H1 (cell line): ENCODE data around the gene RWDD4. TPM values are rescaled to one million over a fixed set of nuclear protein-coding genes. Genes with fewer than 3 reads are reported as not detected.
A peak's percentile ranks its signal among the peaks of the same experiment; 100 is the strongest.

ENCODE experiments used
- CTCF ChIA-PET: fragments of 300-600 bp; sonication (Branson Sonifier 250); formaldehyde crosslinking; loops from one replicate; lab custom pipeline; 2021; ENCODE audit not compliant: partially characterized antibody; lab: Charles Lee
- POLR2A ChIA-PET: fragments of 300-600 bp; sonication (Branson Sonifier 250); formaldehyde crosslinking; loops from one replicate; lab custom pipeline; 2021; ENCODE audit warnings: inconsistent platforms; ENCODE audit not compliant: partially characterized antibody; lab: Charles Lee
- DNase-seq, 2 experiments: peaks; one replicate each; pipeline versions ENCODE4 v3.0.0 to v3.0.0-alpha.2; 2010 to 2022; ENCODE audit warnings: low spot score in 2 of 2, low read depth in 1 of 2, mixed read lengths in 1 of 2
- FAIRE-seq: peaks from 2 replicates; lab custom pipeline; 2011; peaks lifted over from hg19 to GRCh38; lab: Jason Lieb, UNC
- H2AFZ ChIP-seq: 2 replicates; pipeline ENCODE4 v1.8.1; 2012; ENCODE audit warnings: low read length, inconsistent platforms
- H2AK5ac ChIP-seq: 2 replicates; pipeline ENCODE4 v1.6.1; 2013; ENCODE audit warnings: low read depth, low read length
- H2BK120ac ChIP-seq: replicated peaks from 2 replicates; pipeline ENCODE3; 2013; ENCODE audit warnings: low read depth, low read length, inconsistent platforms
- H2BK12ac ChIP-seq: 2 replicates; pipeline ENCODE4 v1.6.1; 2013; ENCODE audit warnings: low read depth, low read length
- H2BK15ac ChIP-seq: 2 replicates; pipeline ENCODE4 v1.6.1; 2013; ENCODE audit warnings: low read length
- H2BK20ac ChIP-seq: 2 replicates; pipeline ENCODE4 v1.6.1; 2013; ENCODE audit warnings: low read length
- H2BK5ac ChIP-seq: 2 replicates; pipeline ENCODE4 v1.6.1; 2013; ENCODE audit warnings: low read depth, low read length
- H3K14ac ChIP-seq: 2 replicates; pipeline ENCODE4 v1.6.1; 2013; ENCODE audit warnings: inconsistent platforms; ENCODE audit not compliant: insufficient read length
- H3K18ac ChIP-seq: 2 replicates; pipeline ENCODE4 v1.6.1; 2013; ENCODE audit warnings: low read length; ENCODE audit errors: extremely low read depth
- H3K23ac ChIP-seq: 2 replicates; pipeline ENCODE4 v1.6.1; 2013; ENCODE audit warnings: inconsistent platforms; ENCODE audit not compliant: insufficient read length
- H3K23me2 ChIP-seq: 2 replicates; pipeline ENCODE4 v1.6.1; 2013; ENCODE audit warnings: low read depth, low read length
- H3K27ac ChIP-seq: 2 replicates; pipeline ENCODE4 v1.6.1; 2011; ENCODE audit warnings: low read depth, low read length, inconsistent platforms
- H3K27me3 ChIP-seq, 4 experiments: replicated peaks in 1 of 4; 1 replicate in 1 of 4; 2 replicates in 3 of 4; pipeline versions ENCODE4 v1.6.1 to v1.8.1; 2011 to 2013; ENCODE audit warnings: low read length in 3 of 4, mild to moderate bottlenecking in 3 of 4, inconsistent platforms in 2 of 4, mixed read lengths in 2 of 4, moderate library complexity in 1 of 4; ENCODE audit not compliant: control insufficient read depth in 3 of 4, insufficient read depth in 3 of 4; ENCODE audit errors: extremely low read depth in 1 of 4
- H3K36me3 ChIP-seq, 4 experiments: 2 replicates each; pipeline versions ENCODE4 v1.6.1 to v1.8.1; 2011 to 2013; ENCODE audit warnings: mild to moderate bottlenecking in 4 of 4, low read length in 3 of 4, moderate library complexity in 2 of 4, control low read depth in 1 of 4, inconsistent platforms in 1 of 4; ENCODE audit not compliant: insufficient read depth in 4 of 4, control insufficient read depth in 2 of 4
- H3K4ac ChIP-seq: replicated peaks from 2 replicates; pipeline ENCODE3; 2013; ENCODE audit warnings: low read length, low read depth, mixed read lengths, inconsistent platforms; ENCODE audit not compliant: insufficient read length
- H3K4me1 ChIP-seq, 4 experiments: replicated peaks in 1 of 4; 1 replicate in 1 of 4; 2 replicates in 3 of 4; pipeline versions ENCODE4 v1.6.1 to v1.8.1; 2011 to 2013; ENCODE audit warnings: low read length in 3 of 4, inconsistent platforms in 2 of 4, mixed read lengths in 1 of 4; ENCODE audit not compliant: insufficient read depth in 4 of 4, control insufficient read depth in 3 of 4
- H3K4me2 ChIP-seq, 2 experiments: 2 replicates each; pipeline versions ENCODE4 v1.6.1 to v1.8.1; 2011 to 2013; ENCODE audit warnings: low read depth in 2 of 2, low read length in 2 of 2, control low read depth in 1 of 2, inconsistent platforms in 1 of 2, mild to moderate bottlenecking in 1 of 2; ENCODE audit not compliant: insufficient read depth in 1 of 2
- H3K4me3 ChIP-seq, 4 experiments: fragments of 200-600, 300-600 bp in 1 of 4; sonication (generic), shearing (Covaris generic), sonication (Bioruptor Twin) in 1 of 4; 2 replicates each; pipeline versions ENCODE4 v1.5.1 to v1.8.1; 2011 to 2016; ENCODE audit warnings: low read length in 4 of 4, low read depth in 3 of 4, control low read depth in 2 of 4, inconsistent platforms in 2 of 4, mild to moderate bottlenecking in 2 of 4, mixed read lengths in 1 of 4, moderate library complexity in 1 of 4; ENCODE audit not compliant: insufficient read depth in 2 of 4; ENCODE audit errors: extremely low read depth in 1 of 4
- H3K56ac ChIP-seq: replicated peaks from 2 replicates; pipeline ENCODE3; 2013; ENCODE audit warnings: low read depth, mild to moderate bottlenecking, mixed read lengths, low read length, inconsistent platforms; ENCODE audit not compliant: insufficient read length
- H3K79me1 ChIP-seq: 2 replicates; pipeline ENCODE4 v1.6.1; 2013; ENCODE audit warnings: low read depth, low read length, control low read depth
- H3K79me2 ChIP-seq, 2 experiments: 2 replicates each; pipeline versions ENCODE4 v1.6.1 to v1.8.1; 2012 to 2013; ENCODE audit warnings: low read length in 2 of 2, mild to moderate bottlenecking in 2 of 2, inconsistent platforms in 1 of 2; ENCODE audit not compliant: insufficient read depth in 2 of 2, control insufficient read depth in 1 of 2
- H3K9ac ChIP-seq, 4 experiments: replicated peaks in 1 of 4; 1 replicate in 1 of 4; 2 replicates in 3 of 4; pipeline versions ENCODE4 v1.6.1 to v1.8.1; 2011 to 2013; ENCODE audit warnings: low read depth in 3 of 4, low read length in 3 of 4, control low read depth in 2 of 4, mild to moderate bottlenecking in 2 of 4, moderate library complexity in 2 of 4, inconsistent platforms in 1 of 4; ENCODE audit errors: extremely low read depth in 1 of 4
- H3K9me3 ChIP-seq, 2 experiments: 2 replicates each; pipeline versions ENCODE4 v1.6.1 to v1.8.1; 2012 to 2013; ENCODE audit warnings: mild to moderate bottlenecking in 2 of 2, moderate library complexity in 2 of 2, control low read depth in 1 of 2, inconsistent platforms in 1 of 2, low read depth in 1 of 2, low read length in 1 of 2, mixed read lengths in 1 of 2; ENCODE audit not compliant: insufficient read depth in 2 of 2
- H4K20me1 ChIP-seq, 2 experiments: replicated peaks in 1 of 2; 2 replicates each; pipeline versions ENCODE3 to v1.8.1; 2011 to 2013; ENCODE audit warnings: inconsistent platforms in 2 of 2, low read length in 2 of 2, mild to moderate bottlenecking in 1 of 2; ENCODE audit not compliant: insufficient read depth in 2 of 2, control insufficient read depth in 1 of 2
- H4K5ac ChIP-seq: 2 replicates; pipeline ENCODE4 v1.6.1; 2013; ENCODE audit warnings: low read length, low read depth, mixed read lengths, inconsistent platforms; ENCODE audit not compliant: insufficient read length
- H4K8ac ChIP-seq: 2 replicates; pipeline ENCODE4 v1.8.0; 2013; ENCODE audit warnings: mild to moderate bottlenecking, moderate library complexity, low read length, inconsistent platforms; ENCODE audit not compliant: insufficient read depth; ENCODE audit errors: extremely low read depth
- H4K91ac ChIP-seq: replicated peaks from 2 replicates; pipeline ENCODE3; 2013; ENCODE audit warnings: low read length, mixed read lengths, inconsistent platforms; ENCODE audit not compliant: insufficient read length
- ASH2L ChIP-seq: fragments of 200-600, 300-600 bp; sonication (generic); IDR thresholded peaks from one replicate; pipeline ENCODE4 v1.7.1; 2017; ENCODE audit warnings: low read length
- EZH2 ChIP-seq: fragments of 200-600 bp; sonication (generic); IDR thresholded peaks from 2 replicates; pipeline ENCODE4 v1.7.1; 2012; ENCODE audit warnings: low read depth, mild to moderate bottlenecking, moderate library complexity, low read length, inconsistent platforms; ENCODE audit not compliant: severe bottlenecking
- FOSL1 ChIP-seq: IDR thresholded peaks from 2 replicates; pipeline ENCODE4 v1.6.1; 2011; ENCODE audit warnings: mild to moderate bottlenecking, low read depth, low read length, moderate library complexity; ENCODE audit not compliant: insufficient read depth
- HDAC6 ChIP-seq: IDR thresholded peaks from one replicate; pipeline ENCODE4 v1.7.1; 2012; ENCODE audit warnings: low read depth, mild to moderate bottlenecking, inconsistent platforms, low read length, moderate library complexity
- JUND ChIP-seq: IDR thresholded peaks from 2 replicates; pipeline ENCODE4 v1.6.1; 2011; ENCODE audit warnings: mild to moderate bottlenecking, improper control_type of control experiment, low read length
- KDM5A ChIP-seq: fragments of 200-600 bp; IDR thresholded peaks from 2 replicates; pipeline ENCODE4 v1.7.1; 2012; ENCODE audit warnings: mild to moderate bottlenecking, low read length, inconsistent platforms, mixed read lengths
- NRF1 ChIP-seq: IDR thresholded peaks from 2 replicates; pipeline ENCODE4 v1.6.1; 2011; ENCODE audit warnings: mild to moderate bottlenecking, low read depth, low read length, improper control_type of control experiment
- POLR2A ChIP-seq, 2 experiments: IDR thresholded peaks; 1 replicate in 1 of 2; 2 replicates in 1 of 2; pipeline ENCODE4 v1.6.1; 2011; ENCODE audit warnings: low read depth in 2 of 2, low read length in 2 of 2, mild to moderate bottlenecking in 2 of 2; ENCODE audit errors: control extremely low read depth in 1 of 2
- POLR2AphosphoS5 ChIP-seq: IDR thresholded peaks from 2 replicates; pipeline ENCODE4 v1.6.1; 2011; ENCODE audit warnings: low read depth, low read length
- SIN3A ChIP-seq, 2 experiments: IDR thresholded peaks in 1 of 2; conservative IDR thresholded peaks in 1 of 2; 2 replicates each; pipeline ENCODE4 v1.6.1; 2011 to 2012; ENCODE audit warnings: low read length in 2 of 2, improper control_type of control experiment in 1 of 2, low read depth in 1 of 2, mild to moderate bottlenecking in 1 of 2
- WGBS, 2 experiments: shearing (Covaris generic) in 1 of 2; methylation state at CpG; one replicate each; pipeline versions ENCODE4 v1.1.6 to v1.1.7; 2013 to 2015; ENCODE audit warnings: low lambda C conversion rate in 2 of 2, mixed read lengths in 2 of 2, inconsistent platforms in 1 of 2, low coverage in 1 of 2, missing lambda C conversion rate in 1 of 2; ENCODE audit not compliant: insufficient replicate concordance in 2 of 2, insufficient coverage in 1 of 2, insufficient read length in 1 of 2; ENCODE audit errors: extremely low coverage in 1 of 2, missing lambda C conversion rate in 1 of 2; 5-methylcytosine and 5-hydroxymethylcytosine counted together
- polyA plus RNA-seq, 7 experiments: library from polyadenylated mRNA; depleted of rRNA in 3 of 7; stranded (reverse) in 5 of 7; unstranded in 2 of 7; fragments of >200 nt in 5 of 7; fragments of 200-250 nt in 2 of 7; gene quantifications; 1 replicate in 5 of 7; 2 replicates in 1 of 7; 4 replicates in 1 of 7; pipeline versions ENCODE4 v1.2.1 to v1.2.3, GENCODE V29; 2011 to 2013; ENCODE audit warnings: missing spikeins in 2 of 7, mixed read lengths in 2 of 7
- total RNA-seq: library from RNA; stranded (reverse); fragmentation: NEBNext Ultra II Directional; extraction: Animal tissue kit (Norgen Biotek cat#: 25700); gene quantifications from 2 replicates; pipeline ENCODE4 v1.2.1, GENCODE V29; 2021

Gene RWDD4
- total and polyA plus RNA-seq, 2 of the 8 experiments (the other 6 are each of a cell fraction or from before 2014, with no cell fraction given) = 5.4 to 18.9 TPM

GRCh38 chr4:183657564-183657963, 1.4 kb downstream of the RWDD4 start:
- Histone ChIP-seq H3K4me1 (peaks cover 0 to 4% (median 0%) of the 10 kb centered on the region in 4 experiments; a peak in 3 of 7 replicates), H4K5ac (no peak overlapping the region), H3K23ac (no peak overlapping the region), H3K79me1 (0 out of 2 replicates have a peak, but pooled peaks cover 2% of the 10 kb centered on the region), H3K14ac (no peak overlapping the region), H4K8ac (no peak overlapping the region), H2BK15ac (no peak overlapping the region), H3K56ac (no peak overlapping the region), H2BK5ac (no peak overlapping the region), H2AFZ (no peak overlapping the region), H2BK20ac (no peak overlapping the region), H3K27me3 (no peaks in the 10 kb centered on the region; a peak in 1 of 7 replicates), H3K4me3 (peak overlapping the region in 3 of 4 experiments; percentile 71 to 99 (median 82); a peak in 4 of 8 replicates), H3K4me2 (peak overlapping the region; percentile 78 to 92; a peak in 3 of 4 replicates), H3K79me2 (peaks cover 0 to 31% of the 10 kb centered on the region in 2 experiments; a peak in 2 of 4 replicates), H2BK12ac (no peak overlapping the region), H3K18ac (no peak overlapping the region), H2AK5ac (no peak overlapping the region), H3K27ac (no peak overlapping the region), H3K36me3 (peaks cover 0 to 6% (median 6%) of the 10 kb centered on the region in 4 experiments; a peak in 4 of 8 replicates), H2BK120ac (no peak overlapping the region), H3K9me3 (no peaks in the 10 kb centered on the region), H3K9ac (no peak overlapping the region), H3K4ac (no peak overlapping the region), H3K23me2 (peaks cover 12% of the 10 kb centered on the region), H4K91ac (no peak overlapping the region), H4K20me1 (no peaks in the 10 kb centered on the region)
- DNase-seq (no peak), FAIRE-seq (no peak)
- ChIA-PET POLR2A (no interaction called here), CTCF (interaction anchor here (0.6 kb wide), 1 partner anchor 102 kb away, joined by 3 read pairs; no protein-coding TSS in a partner anchor)
- 87% methylated on average over 3 of the region's 3 CpGs; no CpG with 5 or more reads in 1 of the 2 experiments for WGBS, 2 experiments
- TF ChIP-seq SIN3A (conservative IDR thresholded peaks at IDR 0.05 in 1 of 2, IDR thresholded peaks at IDR 0.05 in 1 of 2; ENCODE audit: low read depth in 1 of 2, low read length in 2 of 2) (no peak), NRF1 (no peak), POLR2AphosphoS5 (no peak), HDAC6 (no peak), FOSL1 (no peak), ASH2L (no peak), POLR2A (IDR thresholded peaks at IDR 0.05; ENCODE audit: control extremely low read depth in 1 of 2, low read depth in 2 of 2, low read length in 2 of 2) (no peak), EZH2 (no peak), KDM5A (no peak), JUND (no peak)
